Central memory CD4-positive, alpha-beta T cell (primary cell): ENCODE measurements around the gene RGS11.
"Not testable (repeated sequence)": the region's sequence is repeated elsewhere in the genome, so short reads cannot be mapped to it uniquely, and the experiment has no call there.

ENCODE experiments used
- DNase-seq: peaks from one replicate; pipeline ENCODE4 v3.0.0; 2022

RGS11 gene

GRCh38 chr16:261031-261691, 14.6 kb downstream of the RGS11 start:
- DNase-seq: no peak

- no peak for DNase-seq
Measured at GRCh38 chr16:260326-260725, 15.4 kb downstream of the RGS11 start.

- DNase-seq: no peak
Measured at GRCh38 chr16:259814-260253, 15.9 kb downstream of the RGS11 start.

- no peak for DNase-seq
Measured at GRCh38 chr16:259226-259625, 16.5 kb downstream of the RGS11 start.

GRCh38 chr16:258091-258490, 17.7 kb downstream of the RGS11 start:
- not testable (repeated sequence) for DNase-seq

- no peak for DNase-seq
Measured at GRCh38 chr16:255183-255582, 20.6 kb downstream of the RGS11 start.

GRCh38 chr16:254461-254860, 21.3 kb downstream of the RGS11 start:
- no peak for DNase-seq

- DNase-seq: no peak
Measured at GRCh38 chr16:253833-254232, 21.9 kb downstream of the RGS11 start.

GRCh38 chr16:252366-253337, 23.1 kb downstream of the RGS11 start:
- DNase-seq: peak; percentile 20

- no peak for DNase-seq
Measured at GRCh38 chr16:249431-249830, 26.3 kb downstream of the RGS11 start.

GRCh38 chr16:247027-247426, 28.7 kb downstream of the RGS11 start:
- no peak for DNase-seq

GRCh38 chr16:245105-245504, 30.6 kb downstream of the RGS11 start:
- DNase-seq: no peak

- no peak for DNase-seq
Measured at GRCh38 chr16:243348-243747, 32.4 kb downstream of the RGS11 start.

- DNase-seq: no peak
Measured at GRCh38 chr16:242281-242680, 33.5 kb downstream of the RGS11 start.

- no peak for DNase-seq
Measured at GRCh38 chr16:240559-240958, 35.2 kb downstream of the RGS11 start.

GRCh38 chr16:239948-240277, 35.8 kb downstream of the RGS11 start:
- DNase-seq: no peak

GRCh38 chr16:234468-235305, 41.1 kb downstream of the RGS11 start, which contains the start of gene FAM234A:
TSS of gene FAM234A (plus strand) at chr16:234821. CDS start at chr16:254414, 19,593 bp downstream.
- DNase-seq: peak; percentile 95

- no peak for DNase-seq
Measured at GRCh38 chr16:230949-231348, 44.8 kb downstream of the RGS11 start.

- not testable (repeated sequence) for DNase-seq
Measured at GRCh38 chr16:230351-230750, 45.4 kb downstream of the RGS11 start.

- DNase-seq: no peak
Measured at GRCh38 chr16:229731-230281, 45.9 kb downstream of the RGS11 start.

GRCh38 chr16:228852-229730, 46.7 kb downstream of the RGS11 start, which contains the start of gene LUC7L:
TSS of gene LUC7L (minus strand) at chr16:229449. CDS start at chr16:229339, 110 bp downstream.
- DNase-seq: peak; percentile 83
